ENCODE data around the gene BNIPL.

The BNIPL gene

DNA sequence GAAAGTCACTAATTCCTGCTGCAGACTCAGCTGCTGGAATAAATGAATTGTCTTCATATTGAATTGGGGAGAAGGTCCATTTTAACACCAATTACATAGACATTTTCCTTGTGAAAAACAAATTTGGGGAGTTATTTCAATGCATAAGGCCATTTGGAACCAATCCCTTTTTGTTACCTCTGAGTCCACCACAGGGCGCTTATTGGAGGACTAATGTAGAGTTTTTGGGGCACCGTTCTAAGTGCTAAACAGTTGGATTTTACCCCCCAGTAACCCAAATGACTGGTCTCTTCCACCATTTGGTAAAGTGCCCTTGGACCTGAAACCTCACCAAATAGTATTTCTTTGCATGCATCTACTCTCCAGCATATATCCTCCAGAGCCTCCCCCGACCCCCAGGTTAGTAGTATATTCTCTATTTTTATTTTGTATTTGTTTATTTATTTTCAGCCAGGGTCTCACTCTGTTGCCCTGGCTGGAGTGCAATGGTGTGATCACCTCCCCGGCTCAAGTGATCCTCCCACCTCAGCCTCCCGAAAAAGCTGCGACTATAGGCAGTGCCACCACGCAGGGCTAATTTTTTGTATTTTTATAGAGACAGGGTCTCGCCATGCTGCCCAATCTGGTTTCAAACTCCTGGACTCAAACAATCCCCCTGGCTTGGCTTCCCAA is 26.6 kb upstream of the BNIPL start:
- no peak for DNase-seq (ENCODE audit: low read depth, low spot score)

DNA sequence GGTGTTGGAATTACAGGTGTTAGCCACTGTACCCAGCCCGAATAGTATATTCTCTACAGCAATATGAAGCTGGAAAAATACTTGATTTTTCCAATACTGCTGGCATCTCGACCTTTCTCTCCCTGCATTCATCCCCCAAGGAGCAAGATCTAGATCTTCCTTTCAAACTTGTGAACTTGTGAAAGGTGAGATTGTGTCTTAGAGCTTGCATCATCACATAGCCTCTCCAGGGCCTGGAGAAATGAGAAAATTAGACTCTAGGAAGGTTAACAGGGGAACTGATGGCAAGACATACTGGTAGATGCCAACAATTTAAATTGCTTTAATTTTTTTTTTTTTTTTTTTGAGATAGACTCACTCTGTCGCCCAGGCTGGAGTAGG is 26.1 kb upstream of the BNIPL start:
- no peak for DNase-seq (ENCODE audit: low read depth, low spot score)

DNA sequence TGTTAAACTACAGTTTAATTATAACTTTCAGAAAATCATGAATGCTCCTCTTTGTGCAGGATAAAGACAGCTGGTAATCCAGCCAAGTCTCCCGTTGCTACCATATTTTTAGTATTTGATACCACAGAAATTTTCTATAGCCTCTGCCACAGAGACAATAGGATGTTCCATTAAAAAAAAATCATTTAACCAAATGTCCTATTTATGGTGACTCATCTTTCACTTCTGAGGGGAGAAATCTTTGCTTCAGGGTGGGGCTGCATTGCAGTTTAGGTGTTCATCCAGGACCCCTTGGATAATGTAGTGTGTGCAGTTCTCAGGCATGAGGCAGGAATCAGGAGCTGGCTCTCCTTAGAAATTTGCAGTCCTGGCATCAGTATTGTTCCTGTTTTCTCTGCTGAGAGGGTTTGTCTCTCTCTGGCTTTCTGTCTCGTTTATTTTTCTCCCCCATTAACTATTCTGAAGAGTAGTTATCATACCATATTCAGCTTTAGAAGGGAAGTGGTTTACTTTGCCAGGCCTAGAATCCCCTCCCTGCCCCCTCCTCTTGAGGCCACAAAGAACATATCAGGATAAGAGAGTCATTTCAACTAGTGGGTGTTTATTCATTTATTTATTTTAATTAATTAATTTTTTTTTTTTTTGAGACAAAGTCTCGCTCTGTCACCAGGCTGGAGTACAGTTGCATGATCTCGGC is 25.1 kb upstream of the BNIPL start:
- DNase-seq (ENCODE audit: low read depth, low spot score), result no peak

DNA sequence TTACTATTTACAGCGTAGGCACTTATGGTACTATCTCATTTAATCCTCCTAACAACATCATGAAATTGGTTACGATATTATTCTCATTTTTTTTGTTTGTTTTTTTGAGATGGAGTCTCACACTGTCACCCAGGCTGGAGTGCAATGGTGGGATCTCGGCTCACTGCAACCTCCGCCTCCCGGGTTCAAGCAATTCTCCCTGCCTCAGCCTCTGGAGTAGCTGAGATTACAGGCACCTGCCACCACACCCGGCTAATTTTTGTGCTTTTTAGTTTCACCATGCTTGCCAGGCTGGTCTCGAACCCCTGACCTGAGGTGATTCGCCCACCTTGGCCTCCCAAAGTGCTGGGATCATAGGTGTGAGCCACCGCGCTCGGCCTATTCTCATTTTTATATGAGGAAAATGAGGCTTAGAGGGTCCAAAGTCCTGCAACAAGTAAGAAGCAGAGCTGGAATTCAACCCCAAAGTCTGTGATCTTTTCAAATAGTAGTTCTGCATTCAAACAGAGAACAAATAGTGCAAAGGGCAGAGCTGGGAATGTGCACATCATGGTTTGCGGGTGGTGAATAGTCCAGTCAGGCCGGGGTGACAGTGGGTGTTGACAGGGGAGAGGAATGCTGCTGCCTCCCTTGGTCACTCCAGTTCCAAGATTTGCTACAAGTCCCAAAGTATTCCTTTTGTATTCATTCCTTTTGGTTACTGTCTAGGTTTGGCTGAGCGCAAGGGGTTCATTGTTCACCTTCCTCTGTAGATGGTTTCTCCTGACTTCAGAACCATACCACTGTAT is 23.5 kb upstream of the BNIPL start:
- no peak for DNase-seq (ENCODE audit: low read depth, low spot score)

DNA sequence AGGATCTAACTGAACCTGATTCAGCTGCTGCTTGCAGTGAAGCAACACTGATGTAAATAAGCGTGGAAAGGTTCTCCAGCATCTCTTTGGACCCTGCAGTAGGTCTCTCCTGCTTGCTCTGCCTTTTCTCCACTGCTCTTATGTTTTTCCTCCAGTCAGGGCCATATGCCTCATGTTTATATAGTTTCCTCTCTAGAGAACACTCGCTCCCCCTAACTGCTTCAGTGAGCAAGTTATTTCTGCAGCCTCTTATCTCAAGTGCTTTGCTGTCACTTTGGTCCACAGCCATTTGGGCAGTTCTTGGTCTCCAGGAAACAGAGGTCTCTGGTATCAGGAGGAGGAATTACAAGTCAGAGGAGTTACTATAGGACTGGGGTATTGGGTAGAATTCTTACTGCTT is 22.9 kb upstream of the BNIPL start:
- no peak for DNase-seq (ENCODE audit: low read depth, low spot score)

DNA sequence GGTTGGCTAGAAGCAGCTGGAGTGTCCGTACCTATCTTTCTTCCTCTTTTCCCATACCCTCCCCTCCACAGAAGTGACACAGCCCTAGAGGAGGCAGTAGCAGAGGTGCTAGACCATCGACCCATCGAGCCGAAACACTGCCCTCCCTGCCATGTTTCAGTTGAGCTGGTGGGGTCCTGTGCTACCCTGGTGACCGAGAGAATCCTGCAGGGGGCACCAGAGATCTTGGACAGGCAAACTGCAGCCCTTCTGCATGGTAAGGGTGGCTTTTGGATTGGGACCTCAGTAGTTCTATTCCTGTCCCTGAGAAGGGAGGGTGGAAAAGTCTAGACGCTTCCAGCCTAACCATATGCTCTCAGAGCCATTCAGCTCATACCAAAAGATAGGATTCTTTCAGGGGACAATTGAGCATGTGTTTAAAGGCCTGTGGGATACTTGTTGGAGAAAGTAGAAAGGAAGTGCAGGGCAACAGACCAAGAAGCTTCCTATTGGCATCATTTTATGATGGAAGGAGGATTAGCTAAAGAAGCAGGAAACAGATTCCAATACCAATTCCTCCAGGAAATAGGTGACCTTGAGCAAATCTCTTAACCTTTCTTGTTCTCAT is 11.7 kb upstream of the BNIPL start:
- no peak for DNase-seq (ENCODE audit: low read depth, low spot score)

DNA sequence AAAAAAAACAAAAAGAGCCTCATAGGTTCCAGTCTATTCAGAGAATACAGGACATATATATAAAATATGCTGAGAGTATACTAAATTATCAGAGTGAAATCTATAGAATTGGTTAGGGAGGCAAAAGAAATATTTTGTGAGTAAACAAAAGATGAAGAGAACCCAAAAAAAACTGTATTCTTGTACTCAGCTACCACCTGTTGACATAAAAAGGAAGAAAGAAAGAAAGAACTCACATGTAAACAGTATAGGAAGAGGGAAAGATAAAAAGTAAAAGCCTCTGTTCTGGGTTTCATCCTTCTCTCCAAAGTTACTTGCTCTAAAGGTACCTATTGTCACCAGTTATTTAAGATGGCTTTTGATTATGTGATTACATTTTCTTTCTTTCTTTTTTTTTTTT is 9.9 kb upstream of the BNIPL start:
- no peak for DNase-seq (ENCODE audit: low read depth, low spot score)

DNA sequence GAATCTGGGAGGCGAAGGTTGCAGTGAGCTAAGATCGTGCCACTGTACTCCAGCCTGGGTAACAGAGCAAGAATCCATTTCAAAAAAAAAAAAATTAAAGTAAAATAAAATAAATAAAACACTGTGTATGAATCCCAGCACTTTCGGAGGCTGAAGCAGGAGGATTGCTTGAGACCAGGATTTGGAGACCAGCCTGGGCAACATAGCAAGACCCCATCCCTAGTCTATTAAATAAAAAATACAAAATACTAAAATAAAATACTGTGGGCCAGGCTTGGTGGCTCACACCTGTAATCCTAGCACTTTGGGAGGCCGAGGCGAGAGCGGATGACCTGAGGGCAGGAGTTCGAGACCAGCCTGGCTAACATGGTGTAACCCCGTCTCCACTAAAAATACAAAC is 4.2 kb upstream of the BNIPL start:
- no peak for DNase-seq (ENCODE audit: low read depth, low spot score)

DNA sequence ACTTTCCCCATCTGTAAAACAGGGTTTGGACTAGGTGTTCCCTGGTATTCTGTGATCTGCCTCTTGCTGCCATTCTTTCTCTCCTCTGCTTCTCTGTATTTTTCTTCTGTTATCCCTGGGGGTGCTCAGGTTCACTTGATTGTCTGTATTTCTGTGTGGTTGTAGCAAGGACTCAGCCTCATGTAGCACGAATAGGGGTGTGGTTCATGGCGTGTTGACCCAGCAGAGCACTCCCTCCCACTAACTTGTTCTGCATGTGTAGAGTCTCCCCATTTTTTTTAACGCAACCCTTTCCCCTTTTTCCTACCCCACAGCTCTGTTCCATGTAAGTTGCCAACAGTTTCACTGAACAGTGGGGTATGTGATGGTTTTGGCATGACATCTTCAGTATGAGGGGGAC is 1.2 kb upstream of the BNIPL start:
- DNase-seq (ENCODE audit: low read depth, low spot score), result no peak

DNA sequence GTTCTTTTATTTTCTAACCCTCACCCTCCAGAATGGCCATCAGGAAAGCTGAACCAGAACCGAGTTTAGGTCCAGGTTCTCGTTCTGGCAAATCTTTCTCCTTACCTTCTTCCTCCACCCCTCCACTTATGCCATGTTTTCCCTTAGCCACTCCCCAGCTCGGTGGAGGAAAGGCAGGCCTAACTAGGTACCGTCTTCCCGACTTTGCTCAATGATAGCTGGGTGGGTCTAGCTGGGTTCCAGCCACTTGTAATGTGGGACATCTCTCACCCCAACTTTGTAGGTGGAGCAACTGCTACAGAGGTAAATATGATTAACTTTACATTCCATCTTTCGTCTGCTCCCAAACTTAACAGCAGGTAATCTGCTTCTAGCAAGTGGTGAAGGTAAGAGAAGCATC is 646 bp downstream of the BNIPL start:
- no peak for DNase-seq (ENCODE audit: low read depth, low spot score)

DNA sequence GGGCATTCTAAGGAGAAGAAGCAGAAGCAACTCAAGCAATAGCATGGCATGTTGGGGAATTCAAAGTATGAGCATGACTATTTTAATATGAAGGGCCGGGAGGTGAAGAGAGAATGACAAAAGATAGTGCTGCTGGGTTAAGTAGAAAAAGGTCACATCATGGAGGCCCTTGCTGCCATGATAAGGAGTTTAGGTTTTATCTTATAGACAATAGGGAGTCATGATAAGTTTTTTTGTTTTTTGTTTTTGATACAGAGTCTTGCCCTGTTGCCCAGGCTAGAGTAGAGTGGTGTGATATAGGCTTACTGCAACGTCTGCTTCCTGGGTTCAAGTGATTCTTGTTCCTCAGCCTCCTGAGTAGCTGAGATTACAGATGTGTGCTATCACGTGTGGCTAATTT is 3.1 kb downstream of the BNIPL start:
- DNase-seq (ENCODE audit: low read depth, low spot score), result no peak

DNA sequence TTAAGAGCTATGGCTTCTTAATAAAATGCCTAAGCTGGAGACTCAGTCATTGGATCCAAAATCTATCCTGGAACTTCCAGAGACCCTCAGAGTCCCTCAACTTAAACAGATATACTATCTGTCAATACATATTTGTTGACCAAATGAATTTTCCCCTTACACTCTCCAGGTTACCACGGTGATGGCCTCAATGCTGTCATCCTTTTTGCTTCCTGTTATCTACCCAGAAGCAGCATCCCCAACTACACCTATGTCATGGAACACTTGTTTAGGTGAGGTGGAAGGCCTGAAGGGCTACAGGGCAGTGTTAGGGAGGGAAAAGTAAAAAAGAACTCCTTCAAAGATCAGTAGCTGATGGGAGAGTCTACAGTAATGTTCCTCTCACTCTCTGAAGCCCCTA is 6.8 kb downstream of the BNIPL start:
- DNase-seq (ENCODE audit: low read depth, low spot score), result no peak

DNA sequence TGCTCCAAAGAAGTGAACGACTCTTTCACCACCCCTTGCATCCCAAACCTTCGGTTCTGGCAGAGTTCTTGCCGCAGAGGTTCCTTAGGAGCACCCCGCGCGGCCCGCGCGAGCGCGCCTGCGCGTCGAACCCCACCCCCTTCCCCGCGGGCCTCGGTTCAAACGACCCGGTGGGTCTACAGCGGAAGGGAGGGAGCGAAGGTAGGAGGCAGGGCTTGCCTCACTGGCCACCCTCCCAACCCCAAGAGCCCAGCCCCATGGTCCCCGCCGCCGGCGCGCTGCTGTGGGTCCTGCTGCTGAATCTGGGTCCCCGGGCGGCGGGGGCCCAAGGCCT is 11.2 kb downstream of the BNIPL start, which contains the start of gene C1orf56:
Gene C1orf56, plus strand, starts transcription at position 161 of the 334 bp plus-strand sequence. Its CDS starts 97 bp downstream, at position 258.
- no peak for DNase-seq (ENCODE audit: low read depth, low spot score)

DNA sequence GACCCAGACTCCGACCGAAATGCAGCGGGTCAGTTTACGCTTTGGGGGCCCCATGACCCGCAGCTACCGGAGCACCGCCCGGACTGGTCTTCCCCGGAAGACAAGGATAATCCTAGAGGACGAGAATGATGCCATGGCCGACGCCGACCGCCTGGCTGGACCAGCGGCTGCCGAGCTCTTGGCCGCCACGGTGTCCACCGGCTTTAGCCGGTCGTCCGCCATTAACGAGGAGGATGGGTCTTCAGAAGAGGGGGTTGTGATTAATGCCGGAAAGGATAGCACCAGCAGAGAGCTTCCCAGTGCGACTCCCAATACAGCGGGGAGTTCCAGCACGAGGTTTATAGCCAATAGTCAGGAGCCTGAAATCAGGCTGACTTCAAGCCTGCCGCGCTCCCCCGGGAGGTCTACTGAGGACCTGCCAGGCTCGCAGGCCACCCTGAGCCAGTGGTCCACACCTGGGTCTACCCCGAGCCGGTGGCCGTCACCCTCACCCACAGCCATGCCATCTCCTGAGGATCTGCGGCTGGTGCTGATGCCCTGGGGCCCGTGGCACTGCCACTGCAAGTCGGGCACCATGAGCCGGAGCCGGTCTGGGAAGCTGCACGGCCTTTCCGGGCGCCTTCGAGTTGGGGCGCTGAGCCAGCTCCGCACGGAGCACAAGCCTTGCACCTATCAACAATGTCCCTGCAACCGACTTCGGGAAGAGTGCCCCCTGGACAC is 11.7 kb downstream of the BNIPL start:
- DNase-seq (ENCODE audit: low read depth, low spot score), result no peak

DNA sequence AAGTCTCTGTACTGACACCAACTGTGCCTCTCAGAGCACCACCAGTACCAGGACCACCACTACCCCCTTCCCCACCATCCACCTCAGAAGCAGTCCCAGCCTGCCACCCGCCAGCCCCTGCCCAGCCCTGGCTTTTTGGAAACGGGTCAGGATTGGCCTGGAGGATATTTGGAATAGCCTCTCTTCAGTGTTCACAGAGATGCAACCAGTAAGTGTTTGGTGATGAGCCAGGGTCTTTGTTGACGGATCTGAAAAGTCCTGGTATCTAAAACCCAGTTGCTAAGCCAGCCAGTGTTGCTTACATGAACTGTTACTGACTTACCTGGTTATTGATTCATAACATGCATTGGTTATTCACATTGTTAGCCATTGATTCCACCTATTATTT is 12.3 kb downstream of the BNIPL start:
- DNase-seq (ENCODE audit: low read depth, low spot score), result no peak

DNA sequence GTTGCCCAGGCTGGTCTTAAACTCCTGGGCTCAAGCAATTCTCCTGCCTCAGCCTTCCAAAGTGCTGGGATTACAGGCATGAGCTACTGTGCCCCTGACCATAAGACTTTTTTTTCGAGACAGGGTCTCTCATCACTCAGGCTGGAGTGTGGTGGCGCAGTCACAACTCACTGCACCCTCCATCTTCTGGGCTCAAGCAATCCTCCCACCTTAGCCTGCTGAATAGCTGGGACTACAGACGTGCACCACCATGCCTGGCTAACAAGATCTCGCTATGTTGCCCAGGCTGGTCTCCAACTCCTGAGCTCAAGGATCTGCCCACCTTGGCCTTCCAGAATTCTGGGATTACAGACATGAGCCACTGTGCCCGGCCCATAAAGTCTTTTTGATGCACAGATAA is 13.1 kb downstream of the BNIPL start:
- no peak for DNase-seq (ENCODE audit: low read depth, low spot score)

DNA sequence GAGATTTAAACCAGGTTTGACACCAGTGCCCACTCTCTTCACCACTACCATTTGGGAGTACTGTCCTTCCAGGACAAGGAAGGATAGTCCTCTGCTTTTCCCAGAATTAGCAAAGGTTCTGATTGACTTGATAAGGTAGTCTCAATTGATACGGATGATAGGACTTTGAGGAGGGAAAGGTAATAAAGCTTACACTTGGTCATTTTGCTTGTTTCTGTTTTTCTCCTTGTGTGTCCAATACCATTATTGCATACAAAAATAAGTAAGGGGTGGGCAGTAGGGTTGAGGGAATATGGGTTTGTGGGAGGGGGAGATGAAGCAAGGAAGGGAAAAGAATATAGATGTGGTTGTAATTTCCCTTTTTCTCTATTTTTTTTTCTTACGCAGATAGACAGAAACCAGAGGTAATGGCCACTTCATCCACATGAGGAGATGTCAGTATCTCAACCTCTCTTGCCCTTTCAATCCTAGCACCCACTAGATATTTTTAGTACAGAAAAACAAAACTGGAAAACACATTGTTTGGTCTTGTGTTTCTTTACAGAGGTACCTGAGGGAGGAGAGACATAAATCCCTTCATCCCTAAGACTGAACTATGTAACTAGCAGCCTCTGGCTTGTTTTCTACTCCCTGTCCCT is 13.8 kb downstream of the BNIPL start:
- no peak for DNase-seq (ENCODE audit: low read depth, low spot score)

DNA sequence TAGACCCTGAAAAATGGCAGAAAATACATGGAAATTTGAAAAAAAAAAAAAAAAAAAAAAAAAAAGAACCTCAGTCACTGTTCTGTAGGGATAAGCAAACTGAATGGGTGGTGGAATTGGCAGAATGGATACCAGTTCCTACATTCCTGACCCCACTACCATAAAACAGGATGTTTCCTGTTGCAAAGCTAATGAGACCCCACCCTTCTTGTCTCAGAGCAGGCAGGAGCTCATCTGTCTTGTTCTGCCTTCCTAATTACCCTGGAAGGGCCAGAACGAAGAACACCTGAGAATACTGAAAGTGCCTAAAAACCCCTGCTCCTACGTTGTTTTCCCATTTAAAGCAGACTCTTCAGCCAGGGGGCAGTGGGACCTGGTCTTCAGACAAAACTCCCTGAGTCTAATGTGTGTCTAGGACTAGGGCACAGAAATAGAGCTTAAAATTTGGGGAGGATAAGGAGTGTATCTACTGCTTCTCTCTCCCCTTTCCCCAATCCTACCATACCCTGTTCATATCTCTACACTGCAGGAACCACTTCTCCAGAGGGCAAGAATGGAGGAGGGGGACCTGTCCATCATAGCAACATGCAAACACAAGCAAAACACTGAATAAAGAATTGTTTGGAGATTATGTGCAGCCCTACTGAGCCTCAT is 15.1 kb downstream of the BNIPL start:
- DNase-seq (ENCODE audit: low read depth, low spot score), result no peak

DNA sequence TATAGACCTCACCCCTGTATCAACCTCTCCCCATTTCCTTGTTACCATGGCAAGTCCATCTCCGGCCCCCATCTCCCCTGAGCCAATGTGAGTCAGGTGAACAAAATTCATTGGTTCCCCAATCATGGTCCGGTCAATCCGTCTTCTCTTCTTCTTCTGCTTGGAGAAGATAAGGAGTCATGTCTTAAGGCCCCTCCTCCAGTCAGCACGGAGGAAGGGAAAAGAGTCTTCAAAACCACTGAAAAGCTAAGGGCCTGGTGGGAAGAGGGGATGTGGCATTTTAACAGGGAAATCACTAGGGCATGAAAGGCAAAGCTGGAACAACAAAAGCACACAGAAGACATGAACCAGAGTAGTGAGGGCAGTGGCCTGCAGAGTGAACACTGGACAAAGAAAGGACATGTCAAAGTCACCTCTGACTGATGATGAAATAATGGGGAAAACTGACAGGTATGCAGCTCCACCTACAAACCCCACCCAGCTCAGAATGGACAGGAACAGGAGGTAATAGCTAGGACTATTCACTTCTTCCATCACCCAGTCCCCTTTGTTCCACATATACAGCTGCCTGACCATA is 18.7 kb downstream of the BNIPL start:
- no peak for DNase-seq (ENCODE audit: low read depth, low spot score)

DNA sequence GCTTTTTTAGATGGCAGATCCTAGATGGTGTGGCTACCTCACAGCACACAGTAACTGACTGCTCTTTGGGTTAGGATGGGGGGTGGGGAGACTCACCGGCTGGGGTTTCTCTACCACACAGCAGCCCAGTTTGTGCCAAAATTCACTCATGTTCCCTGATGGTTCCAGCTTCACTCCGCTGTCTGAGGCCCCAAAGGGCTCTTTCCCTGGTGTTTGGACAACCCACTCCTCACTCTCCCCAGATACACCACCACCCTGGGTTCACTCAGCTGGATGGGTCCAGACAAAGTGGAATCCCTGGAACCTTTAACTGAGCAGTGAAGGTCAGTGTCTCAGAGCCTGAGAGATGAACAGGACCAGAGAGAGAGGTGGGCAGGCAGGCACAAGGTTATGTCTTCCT is 19.2 kb downstream of the BNIPL start:
- DNase-seq (ENCODE audit: low read depth, low spot score), result no peak

DNA sequence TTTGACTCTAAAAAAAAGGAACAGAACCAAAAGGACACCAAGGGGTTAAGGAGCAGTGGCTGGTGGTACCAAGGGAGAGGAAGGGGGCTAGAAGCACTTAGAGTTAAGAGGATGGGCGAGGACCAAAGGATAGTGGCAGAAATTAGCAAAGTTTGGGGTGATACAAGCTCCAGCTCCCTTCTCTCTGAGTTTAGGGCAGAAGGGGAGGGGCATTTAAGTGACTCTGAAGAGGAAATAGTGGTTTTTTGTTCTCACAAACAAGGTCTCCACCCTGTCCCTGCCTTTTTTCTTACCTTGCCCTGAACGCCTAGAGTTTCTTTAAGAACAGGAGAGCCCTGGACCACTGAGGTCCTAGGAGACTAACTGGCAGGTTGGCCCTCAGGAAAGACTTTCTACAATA is 19.8 kb downstream of the BNIPL start:
- no peak for DNase-seq (ENCODE audit: low read depth, low spot score)

Data from smooth muscle cell of the brain vasculature (primary cell).